PFSK-1 (cell line): ENCODE data around the gene MUC4.

Experiments
- FOXP2 ChIP-seq: optimal IDR thresholded peaks from 2 replicates; pipeline ENCODE3; 2011; ENCODE audit warnings: borderline replicate concordance, control low read depth, inconsistent platforms; ENCODE audit not compliant: insufficient read depth; ENCODE audit errors: extremely low read length, extremely low read depth
- POLR2AphosphoS5 ChIP-seq: IDR thresholded peaks from 2 replicates; pipeline ENCODE4 v1.6.1; 2012; ENCODE audit warnings: low read depth, mild to moderate bottlenecking, control low read depth, low read length, moderate library complexity
- REST ChIP-seq, 2 experiments: IDR thresholded peaks; 2 replicates each; pipeline versions ENCODE4 v1.6.1 to v1.8.0; 2011 to 2012; ENCODE audit warnings: low read depth in 2 of 2, low read length in 2 of 2, control low read depth in 1 of 2, inconsistent platforms in 1 of 2, mild to moderate bottlenecking in 1 of 2, moderate library complexity in 1 of 2; ENCODE audit not compliant: insufficient read depth in 1 of 2
- SIN3A ChIP-seq: IDR thresholded peaks from 2 replicates; pipeline ENCODE4 v1.6.1; 2012; ENCODE audit warnings: mild to moderate bottlenecking, low read length, moderate library complexity, borderline replicate concordance; ENCODE audit not compliant: insufficient read depth
- TAF1 ChIP-seq: IDR thresholded peaks from 2 replicates; pipeline ENCODE4 v1.6.1; 2012; ENCODE audit warnings: low read length, control low read depth, borderline replicate concordance; ENCODE audit not compliant: insufficient read depth

The MUC4 gene

GRCh38 chr3:195821403-195822130 is 9.8 kb upstream of the MUC4 start:
- TF ChIP-seq TAF1 (no peak), POLR2AphosphoS5 (no peak), FOXP2 (no peak), REST (IDR thresholded peaks at IDR 0.05; ENCODE audit: insufficient read depth in 1 of 2, low read depth in 2 of 2, low read length in 2 of 2) (no peak), SIN3A (no peak)

GRCh38 chr3:195820901-195821300 is 9.2 kb upstream of the MUC4 start:
- no peak for TF ChIP-seq FOXP2
- TF ChIP-seq SIN3A: no peak
- TF ChIP-seq TAF1: no peak
- no peak for TF ChIP-seq POLR2AphosphoS5
- TF ChIP-seq REST (IDR thresholded peaks at IDR 0.05; ENCODE audit: insufficient read depth in 1 of 2, low read depth in 2 of 2, low read length in 2 of 2): no peak

- TF ChIP-seq SIN3A (no peak), REST (IDR thresholded peaks at IDR 0.05; ENCODE audit: insufficient read depth in 1 of 2, low read depth in 2 of 2, low read length in 2 of 2) (no peak), POLR2AphosphoS5 (no peak), FOXP2 (no peak), TAF1 (no peak)
Measured at GRCh38 chr3:195820186-195820585, 8.5 kb upstream of the MUC4 start.

- TF ChIP-seq REST (IDR thresholded peaks at IDR 0.05; ENCODE audit: insufficient read depth in 1 of 2, low read depth in 2 of 2, low read length in 2 of 2) (no peak), FOXP2 (no peak), POLR2AphosphoS5 (no peak), SIN3A (no peak), TAF1 (no peak)
Measured at GRCh38 chr3:195818301-195818700, 6.6 kb upstream of the MUC4 start.
